ENCODE measurements around the gene NTM. TPM values are rescaled to one million over a fixed set of nuclear protein-coding genes. Genes with fewer than 3 reads are reported as not detected.

The NTM gene
- total RNA-seq, 1 donor from 2014 or later, result 9.9 TPM

GRCh38 chr11:131455843-131456704 is 85.7 kb downstream of the NTM start:
- Histone ChIP-seq H3K4me1 (ENCODE audit: control insufficient read depth in 3 of 3, insufficient read depth in 3 of 3, low read length in 3 of 3) (no peaks in the 10 kb centered on the region), H3K9ac (ENCODE audit: low read depth in 1 of 3, low read length in 3 of 3) (no peak overlapping the region), H3K36me3 (ENCODE audit: control insufficient read depth in 3 of 3, insufficient read depth in 3 of 3, low read length in 3 of 3) (no peaks in the 10 kb centered on the region), H3K9me3 (ENCODE audit: control insufficient read depth in 3 of 3, low read length in 3 of 3) (no peaks in the 10 kb centered on the region), H3K27me3 (ENCODE audit: control insufficient read depth in 3 of 3, insufficient read depth in 3 of 3, low read length in 3 of 3) (peaks cover 0 to 2% (median 0%) of the 10 kb centered on the region in 3 donors), H3K4me3 (ENCODE audit: low read length in 3 of 3) (no peak overlapping the region), H3K27ac (ENCODE audit: low read depth, low read length) (no peak overlapping the region)

DNA sequence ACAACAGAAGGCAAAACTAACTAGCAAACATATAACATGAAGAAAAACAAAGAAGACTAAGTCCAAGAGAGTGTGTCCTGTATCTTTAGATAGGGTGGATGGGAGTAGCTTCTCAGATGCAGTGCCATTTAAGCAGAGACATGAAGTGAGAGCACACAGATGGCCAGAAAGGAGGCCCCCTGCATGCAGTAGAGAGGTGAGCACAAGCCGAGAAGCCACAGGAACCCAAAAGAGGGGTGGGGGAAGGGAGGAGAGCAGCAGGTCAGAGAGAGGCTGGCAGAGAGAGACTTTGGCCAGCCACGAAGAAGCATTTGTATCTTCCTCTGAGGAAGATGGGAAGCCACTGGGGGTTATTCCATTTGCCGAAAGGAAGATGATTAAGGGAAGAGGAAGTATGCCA is 86.7 kb downstream of the NTM start:
- H3K4me1 ChIP-seq (ENCODE audit: control insufficient read depth in 3 of 3, insufficient read depth in 3 of 3, low read length in 3 of 3), result no peaks in the 10 kb centered on the region
- no peaks in the 10 kb centered on the region for H3K36me3 ChIP-seq (ENCODE audit: control insufficient read depth in 3 of 3, insufficient read depth in 3 of 3, low read length in 3 of 3)
- H3K27ac ChIP-seq (ENCODE audit: low read depth, low read length), result no peak overlapping the region
- H3K9me3 ChIP-seq (ENCODE audit: control insufficient read depth in 3 of 3, low read length in 3 of 3), result no peaks in the 10 kb centered on the region
- no peak overlapping the region for H3K4me3 ChIP-seq (ENCODE audit: low read length in 3 of 3)
- H3K27me3 ChIP-seq (ENCODE audit: control insufficient read depth in 3 of 3, insufficient read depth in 3 of 3, low read length in 3 of 3), result peaks cover 0 to 1% (median 0%) of the 10 kb centered on the region in 3 donors
- H3K9ac ChIP-seq (ENCODE audit: low read depth in 1 of 3, low read length in 3 of 3), result no peak overlapping the region

DNA sequence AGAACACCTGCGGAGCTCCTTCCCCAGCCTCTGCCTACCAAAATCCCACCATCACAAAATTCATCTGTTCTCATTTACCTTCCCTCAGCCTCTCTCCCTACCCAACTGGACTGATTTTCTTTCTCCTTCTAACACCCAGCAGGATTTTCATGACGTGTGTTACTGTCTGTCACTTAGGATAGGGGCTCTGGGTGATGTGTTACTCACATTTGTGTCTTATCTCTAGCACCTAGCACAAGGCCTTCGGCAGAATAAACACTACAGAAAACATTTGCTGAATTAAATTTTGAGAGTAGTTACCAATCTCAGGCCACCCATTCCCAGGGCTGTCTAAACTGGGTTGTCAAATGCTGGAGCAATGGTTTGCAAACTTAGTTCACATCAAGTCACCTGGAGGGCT is 88.0 kb downstream of the NTM start:
- H3K4me1 ChIP-seq (ENCODE audit: control insufficient read depth in 3 of 3, insufficient read depth in 3 of 3, low read length in 3 of 3), result no peaks in the 10 kb centered on the region
- H3K36me3 ChIP-seq (ENCODE audit: control insufficient read depth in 3 of 3, insufficient read depth in 3 of 3, low read length in 3 of 3), result no peaks in the 10 kb centered on the region
- no peak overlapping the region for H3K4me3 ChIP-seq (ENCODE audit: low read length in 3 of 3)
- peaks cover 2 to 7% (median 6%) of the 10 kb centered on the region in 3 donors for H3K27me3 ChIP-seq (ENCODE audit: control insufficient read depth in 3 of 3, insufficient read depth in 3 of 3, low read length in 3 of 3)
- no peaks in the 10 kb centered on the region for H3K9me3 ChIP-seq (ENCODE audit: control insufficient read depth in 3 of 3, low read length in 3 of 3)
- H3K27ac ChIP-seq (ENCODE audit: low read depth, low read length), result no peak overlapping the region
- no peak overlapping the region for H3K9ac ChIP-seq (ENCODE audit: low read depth in 1 of 3, low read length in 3 of 3)

- peaks cover 5 to 16% (median 14%) of the 10 kb centered on the region in 3 donors for H3K27me3 ChIP-seq (ENCODE audit: control insufficient read depth in 3 of 3, insufficient read depth in 3 of 3, low read length in 3 of 3)
- H3K27ac ChIP-seq (ENCODE audit: low read depth, low read length), result no peak overlapping the region
- H3K36me3 ChIP-seq (ENCODE audit: control insufficient read depth in 3 of 3, insufficient read depth in 3 of 3, low read length in 3 of 3), result no peaks in the 10 kb centered on the region
- peaks cover 0 to 2% (median 0%) of the 10 kb centered on the region in 3 donors for H3K4me1 ChIP-seq (ENCODE audit: control insufficient read depth in 3 of 3, insufficient read depth in 3 of 3, low read length in 3 of 3)
- no peak overlapping the region for H3K9ac ChIP-seq (ENCODE audit: low read depth in 1 of 3, low read length in 3 of 3)
- H3K9me3 ChIP-seq (ENCODE audit: control insufficient read depth in 3 of 3, low read length in 3 of 3), result no peaks in the 10 kb centered on the region
- H3K4me3 ChIP-seq (ENCODE audit: low read length in 3 of 3), result no peak overlapping the region
These were observed 90.5 kb downstream of the NTM start for GRCh38 chr11:131460931-131461330.

- Histone ChIP-seq H3K27me3 (ENCODE audit: control insufficient read depth in 3 of 3, insufficient read depth in 3 of 3, low read length in 3 of 3) (peaks cover 5 to 16% (median 14%) of the 10 kb centered on the region in 3 donors), H3K4me1 (ENCODE audit: control insufficient read depth in 3 of 3, insufficient read depth in 3 of 3, low read length in 3 of 3) (peaks cover 0 to 2% (median 0%) of the 10 kb centered on the region in 3 donors), H3K9ac (ENCODE audit: low read depth in 1 of 3, low read length in 3 of 3) (no peak overlapping the region), H3K4me3 (ENCODE audit: low read length in 3 of 3) (no peak overlapping the region), H3K27ac (ENCODE audit: low read depth, low read length) (no peak overlapping the region), H3K36me3 (ENCODE audit: control insufficient read depth in 3 of 3, insufficient read depth in 3 of 3, low read length in 3 of 3) (no peaks in the 10 kb centered on the region), H3K9me3 (ENCODE audit: control insufficient read depth in 3 of 3, low read length in 3 of 3) (no peaks in the 10 kb centered on the region)
These were observed 92.2 kb downstream of the NTM start for GRCh38 chr11:131462622-131463021.

DNA sequence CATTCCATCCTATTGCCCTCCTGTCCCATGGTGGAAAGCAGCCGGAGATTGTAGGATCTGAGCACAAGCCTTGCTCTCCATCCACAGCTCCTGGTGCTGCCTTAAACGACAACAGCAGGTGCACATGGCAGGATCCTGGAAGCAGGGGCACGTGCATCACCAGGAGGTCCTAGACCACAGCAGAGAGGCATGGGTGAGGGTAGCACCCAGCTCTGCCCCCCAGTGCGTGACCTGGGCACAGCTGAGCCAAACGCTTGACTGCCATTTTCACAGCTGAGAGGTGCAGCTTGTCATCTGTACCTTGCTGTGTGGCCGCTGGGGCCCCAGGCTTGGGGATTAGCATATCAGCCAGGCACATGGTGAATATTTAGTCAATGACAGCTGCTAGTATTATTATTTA is 92.7 kb downstream of the NTM start:
- H3K9ac ChIP-seq (ENCODE audit: low read depth in 1 of 3, low read length in 3 of 3), result no peak overlapping the region
- peaks cover 0 to 2% (median 0%) of the 10 kb centered on the region in 3 donors for H3K4me1 ChIP-seq (ENCODE audit: control insufficient read depth in 3 of 3, insufficient read depth in 3 of 3, low read length in 3 of 3)
- H3K27me3 ChIP-seq (ENCODE audit: control insufficient read depth in 3 of 3, insufficient read depth in 3 of 3, low read length in 3 of 3), result peaks cover 5 to 18% (median 14%) of the 10 kb centered on the region in 3 donors
- H3K36me3 ChIP-seq (ENCODE audit: control insufficient read depth in 3 of 3, insufficient read depth in 3 of 3, low read length in 3 of 3), result no peaks in the 10 kb centered on the region
- H3K9me3 ChIP-seq (ENCODE audit: control insufficient read depth in 3 of 3, low read length in 3 of 3), result no peaks in the 10 kb centered on the region
- no peak overlapping the region for H3K4me3 ChIP-seq (ENCODE audit: low read length in 3 of 3)
- no peak overlapping the region for H3K27ac ChIP-seq (ENCODE audit: low read depth, low read length)

DNA sequence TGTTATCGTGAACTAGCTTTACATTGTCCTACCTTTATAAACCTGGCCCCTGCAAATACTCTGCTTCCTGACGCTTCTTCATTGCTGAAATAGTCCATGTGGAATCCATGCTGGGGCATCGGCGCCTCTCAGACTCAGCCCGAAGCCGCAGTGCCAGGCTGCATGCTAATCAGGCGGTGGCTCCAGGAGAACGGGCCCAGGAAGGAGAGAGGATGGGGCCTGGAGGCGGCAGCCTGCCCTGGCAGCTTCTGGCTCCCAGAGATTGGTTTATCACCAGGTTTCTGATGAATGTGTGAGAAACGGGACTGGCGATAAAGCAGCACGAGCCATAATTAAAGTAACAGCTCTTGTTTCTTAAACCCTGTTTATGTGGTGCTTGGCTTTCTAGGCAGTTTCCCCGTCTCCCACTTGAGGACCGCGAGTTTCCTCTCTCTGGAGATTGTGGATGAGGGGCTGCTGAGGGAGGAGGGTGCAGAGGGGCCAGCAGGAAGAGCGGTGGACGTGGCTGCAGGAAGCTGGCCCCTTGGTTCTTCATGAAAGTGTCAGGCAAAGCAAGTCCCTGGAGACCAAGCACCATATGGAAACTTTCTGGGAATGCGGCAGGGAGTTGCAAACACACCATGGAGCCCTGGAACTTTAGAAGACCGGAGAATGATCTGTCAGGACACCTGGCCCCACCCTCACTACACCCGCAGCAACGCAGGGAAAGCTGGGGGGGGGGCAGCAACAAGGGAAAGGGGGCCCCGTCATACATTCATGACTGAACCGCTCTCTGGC is 93.4 kb downstream of the NTM start:
- H3K27ac ChIP-seq (ENCODE audit: low read depth, low read length), result no peak overlapping the region
- H3K27me3 ChIP-seq (ENCODE audit: control insufficient read depth in 3 of 3, insufficient read depth in 3 of 3, low read length in 3 of 3), result peaks cover 5 to 19% (median 14%) of the 10 kb centered on the region in 3 donors
- peaks cover 0 to 2% (median 0%) of the 10 kb centered on the region in 3 donors for H3K4me1 ChIP-seq (ENCODE audit: control insufficient read depth in 3 of 3, insufficient read depth in 3 of 3, low read length in 3 of 3)
- H3K9ac ChIP-seq (ENCODE audit: low read depth in 1 of 3, low read length in 3 of 3), result no peak overlapping the region
- H3K9me3 ChIP-seq (ENCODE audit: control insufficient read depth in 3 of 3, low read length in 3 of 3), result no peaks in the 10 kb centered on the region
- H3K4me3 ChIP-seq (ENCODE audit: low read length in 3 of 3), result no peak overlapping the region
- H3K36me3 ChIP-seq (ENCODE audit: control insufficient read depth in 3 of 3, insufficient read depth in 3 of 3, low read length in 3 of 3), result no peaks in the 10 kb centered on the region

DNA sequence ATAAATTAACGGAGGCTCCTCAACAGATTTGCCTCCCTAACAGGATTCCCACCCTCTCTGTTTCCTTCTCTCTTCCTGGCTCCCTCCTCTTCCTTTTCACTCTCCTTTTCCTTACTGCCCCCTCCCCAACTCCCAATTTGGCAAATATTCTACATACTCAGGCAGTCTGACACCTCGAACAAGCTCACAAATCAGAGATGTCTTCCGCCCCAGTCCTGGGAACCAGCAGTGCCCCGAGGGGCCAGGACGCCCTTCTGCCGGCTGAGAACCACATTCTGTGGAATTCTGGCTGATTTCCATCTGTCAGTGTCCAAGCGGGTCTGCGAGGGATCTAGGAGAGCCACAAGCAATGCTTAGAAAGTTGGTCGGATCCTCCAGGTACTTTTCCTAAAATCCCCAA is 94.0 kb downstream of the NTM start:
- H3K4me3 ChIP-seq (ENCODE audit: low read length in 3 of 3), result no peak overlapping the region
- no peaks in the 10 kb centered on the region for H3K9me3 ChIP-seq (ENCODE audit: control insufficient read depth in 3 of 3, low read length in 3 of 3)
- H3K4me1 ChIP-seq (ENCODE audit: control insufficient read depth in 3 of 3, insufficient read depth in 3 of 3, low read length in 3 of 3), result peaks cover 0 to 2% (median 0%) of the 10 kb centered on the region in 3 donors
- H3K27ac ChIP-seq (ENCODE audit: low read depth, low read length), result no peak overlapping the region
- H3K9ac ChIP-seq (ENCODE audit: low read depth in 1 of 3, low read length in 3 of 3), result no peak overlapping the region
- peaks cover 5 to 21% (median 14%) of the 10 kb centered on the region in 3 donors for H3K27me3 ChIP-seq (ENCODE audit: control insufficient read depth in 3 of 3, insufficient read depth in 3 of 3, low read length in 3 of 3)
- no peaks in the 10 kb centered on the region for H3K36me3 ChIP-seq (ENCODE audit: control insufficient read depth in 3 of 3, insufficient read depth in 3 of 3, low read length in 3 of 3)

GRCh38 chr11:131465039-131465438 is 94.6 kb downstream of the NTM start:
- no peaks in the 10 kb centered on the region for H3K9me3 ChIP-seq (ENCODE audit: control insufficient read depth in 3 of 3, low read length in 3 of 3)
- H3K9ac ChIP-seq (ENCODE audit: low read depth in 1 of 3, low read length in 3 of 3), result no peak overlapping the region
- no peak overlapping the region for H3K27ac ChIP-seq (ENCODE audit: low read depth, low read length)
- H3K27me3 ChIP-seq (ENCODE audit: control insufficient read depth in 3 of 3, insufficient read depth in 3 of 3, low read length in 3 of 3), result peaks cover 5 to 27% (median 14%) of the 10 kb centered on the region in 3 donors
- no peak overlapping the region for H3K4me3 ChIP-seq (ENCODE audit: low read length in 3 of 3)
- H3K36me3 ChIP-seq (ENCODE audit: control insufficient read depth in 3 of 3, insufficient read depth in 3 of 3, low read length in 3 of 3), result no peaks in the 10 kb centered on the region
- peaks cover 0 to 2% (median 0%) of the 10 kb centered on the region in 3 donors for H3K4me1 ChIP-seq (ENCODE audit: control insufficient read depth in 3 of 3, insufficient read depth in 3 of 3, low read length in 3 of 3)

- H3K27ac ChIP-seq (ENCODE audit: low read depth, low read length), result no peak overlapping the region
- no peaks in the 10 kb centered on the region for H3K9me3 ChIP-seq (ENCODE audit: control insufficient read depth in 3 of 3, low read length in 3 of 3)
- peaks cover 9 to 30% (median 14%) of the 10 kb centered on the region in 3 donors for H3K27me3 ChIP-seq (ENCODE audit: control insufficient read depth in 3 of 3, insufficient read depth in 3 of 3, low read length in 3 of 3)
- no peak overlapping the region for H3K4me3 ChIP-seq (ENCODE audit: low read length in 3 of 3)
- H3K36me3 ChIP-seq (ENCODE audit: control insufficient read depth in 3 of 3, insufficient read depth in 3 of 3, low read length in 3 of 3), result no peaks in the 10 kb centered on the region
- no peak overlapping the region for H3K9ac ChIP-seq (ENCODE audit: low read depth in 1 of 3, low read length in 3 of 3)
- H3K4me1 ChIP-seq (ENCODE audit: control insufficient read depth in 3 of 3, insufficient read depth in 3 of 3, low read length in 3 of 3), result peaks cover 0 to 2% (median 0%) of the 10 kb centered on the region in 3 donors
These were observed 95.3 kb downstream of the NTM start for GRCh38 chr11:131465746-131466145.
